ENCODE data around the gene GPHA2. TPM values are rescaled to one million over a fixed set of nuclear protein-coding genes. Genes with fewer than 3 reads are reported as not detected.

The GPHA2 gene
- total and polyA plus RNA-seq, 2 experiments from 2014 or later: not detected

DNA sequence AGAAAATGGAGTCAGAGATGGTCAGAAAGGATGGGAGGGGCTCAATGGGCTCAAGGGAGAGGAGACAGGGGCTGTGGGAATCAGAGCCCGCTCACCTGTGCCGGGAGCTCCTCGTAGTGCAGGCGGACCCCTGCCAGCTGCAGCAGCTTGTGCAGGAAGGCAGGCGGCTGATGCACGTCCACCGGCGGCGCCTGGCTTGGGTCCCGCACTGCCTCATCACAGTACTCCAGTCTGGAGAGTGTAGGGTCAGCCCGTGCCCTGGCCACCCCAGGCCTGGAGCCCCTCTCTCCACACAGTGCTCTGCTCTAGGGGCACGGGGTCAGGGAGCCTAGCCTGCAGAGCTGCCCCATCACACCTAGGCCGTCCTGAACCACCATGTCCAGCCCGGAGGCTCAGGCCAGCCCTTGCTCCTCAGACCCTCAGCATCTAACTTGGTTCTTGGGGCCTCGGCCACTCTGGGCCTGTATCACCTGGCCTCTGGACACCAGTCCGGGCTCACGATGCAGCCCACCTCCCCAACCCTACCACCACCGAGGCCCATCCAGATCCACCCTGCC, 22.4 kb downstream of the GPHA2 start:
- H3K4me2 ChIP-seq: no peak overlapping the region
- H3K27me3 ChIP-seq: no peaks in the 10 kb centered on the region
- TF ChIP-seq, protein P1, sequence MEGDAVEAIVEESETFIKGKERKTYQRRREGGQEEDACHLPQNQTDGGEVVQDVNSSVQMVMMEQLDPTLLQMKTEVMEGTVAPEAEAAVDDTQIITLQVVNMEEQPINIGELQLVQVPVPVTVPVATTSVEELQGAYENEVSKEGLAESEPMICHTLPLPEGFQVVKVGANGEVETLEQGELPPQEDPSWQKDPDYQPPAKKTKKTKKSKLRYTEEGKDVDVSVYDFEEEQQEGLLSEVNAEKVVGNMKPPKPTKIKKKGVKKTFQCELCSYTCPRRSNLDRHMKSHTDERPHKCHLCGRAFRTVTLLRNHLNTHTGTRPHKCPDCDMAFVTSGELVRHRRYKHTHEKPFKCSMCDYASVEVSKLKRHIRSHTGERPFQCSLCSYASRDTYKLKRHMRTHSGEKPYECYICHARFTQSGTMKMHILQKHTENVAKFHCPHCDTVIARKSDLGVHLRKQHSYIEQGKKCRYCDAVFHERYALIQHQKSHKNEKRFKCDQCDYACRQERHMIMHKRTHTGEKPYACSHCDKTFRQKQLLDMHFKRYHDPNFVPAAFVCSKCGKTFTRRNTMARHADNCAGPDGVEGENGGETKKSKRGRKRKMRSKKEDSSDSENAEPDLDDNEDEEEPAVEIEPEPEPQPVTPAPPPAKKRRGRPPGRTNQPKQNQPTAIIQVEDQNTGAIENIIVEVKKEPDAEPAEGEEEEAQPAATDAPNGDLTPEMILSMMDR (IDR thresholded peaks at IDR 0.05; ENCODE audit: poor library complexity): no peak
- no peak for TF ChIP-seq EZH2phosphoT487 (IDR thresholded peaks at IDR 0.05; ENCODE audit: low read depth, severe bottlenecking, unreplicated experiment)
- no peak for TF ChIP-seq EZH2 (IDR thresholded peaks at IDR 0.05; ENCODE audit: borderline replicate concordance)
- peaks cover 21% of the 10 kb centered on the region for H3K79me2 ChIP-seq
- no peak overlapping the region for H3K4me3 ChIP-seq
- no peak overlapping the region for H2AFZ ChIP-seq
- H3K36me3 ChIP-seq (replicated peaks; ENCODE audit: insufficient read depth, low read depth): no peaks in the 10 kb centered on the region
- 92% methylated on average over 18 of the region's 18 CpGs for WGBS (ENCODE audit: low lambda C conversion rate, missing lambda C conversion rate)
- no peaks in the 10 kb centered on the region for H3K9me3 ChIP-seq (ENCODE audit: low read depth)
- peaks cover 10% of the 10 kb centered on the region for H3K4me1 ChIP-seq (ENCODE audit: insufficient read depth)
- H3K27ac ChIP-seq: no peak overlapping the region
- no peak for DNase-seq (ENCODE audit: low spot score)
- no peaks in the 10 kb centered on the region for H4K20me1 ChIP-seq (ENCODE audit: insufficient read depth, poor library complexity, severe bottlenecking)
- no peaks in the 10 kb centered on the region for H3K9me2 ChIP-seq (replicated peaks; ENCODE audit: insufficient read depth)

DNA sequence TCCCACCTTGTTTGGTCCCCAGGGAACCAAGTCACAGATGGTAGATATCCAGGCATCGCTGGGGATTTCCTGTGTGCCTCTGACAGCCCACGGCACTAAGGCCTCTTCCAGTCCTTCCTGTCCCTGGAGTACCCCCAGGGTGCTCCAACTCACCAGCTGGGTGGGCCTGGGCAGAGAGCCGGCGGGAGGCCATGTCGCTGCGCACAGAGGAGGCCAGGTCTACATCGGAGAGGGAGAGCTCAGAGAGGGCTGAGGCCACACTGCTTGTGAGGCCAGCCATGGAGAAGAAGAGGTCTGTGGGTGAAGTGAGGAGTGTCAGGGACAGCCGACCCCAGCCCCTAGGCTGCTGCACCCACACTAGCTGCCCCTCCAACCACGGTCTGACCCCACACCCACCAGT, 24.0 kb downstream of the GPHA2 start:
- WGBS (ENCODE audit: low lambda C conversion rate, missing lambda C conversion rate): 96% methylated on average over 9 of the region's 9 CpGs
- Histone ChIP-seq H3K27ac (no peak overlapping the region), H3K79me2 (peaks cover 20% of the 10 kb centered on the region), H3K4me3 (no peak overlapping the region), H3K4me1 (ENCODE audit: insufficient read depth) (peaks cover 7% of the 10 kb centered on the region), H2AFZ (no peak overlapping the region), H3K36me3 (replicated peaks; ENCODE audit: insufficient read depth, low read depth) (no peaks in the 10 kb centered on the region), H3K9me2 (replicated peaks; ENCODE audit: insufficient read depth) (no peaks in the 10 kb centered on the region), H3K27me3 (no peaks in the 10 kb centered on the region), H3K9me3 (ENCODE audit: low read depth) (no peaks in the 10 kb centered on the region), H3K4me2 (no peak overlapping the region), H4K20me1 (ENCODE audit: insufficient read depth, poor library complexity, severe bottlenecking) (no peaks in the 10 kb centered on the region)
- TF ChIP-seq EZH2 (IDR thresholded peaks at IDR 0.05; ENCODE audit: borderline replicate concordance) (no peak), EZH2phosphoT487 (IDR thresholded peaks at IDR 0.05; ENCODE audit: low read depth, severe bottlenecking, unreplicated experiment) (no peak)
- TF ChIP-seq, protein P1 (IDR thresholded peaks at IDR 0.05; ENCODE audit: poor library complexity): no peak
- DNase-seq (ENCODE audit: low spot score): no peak

DNA sequence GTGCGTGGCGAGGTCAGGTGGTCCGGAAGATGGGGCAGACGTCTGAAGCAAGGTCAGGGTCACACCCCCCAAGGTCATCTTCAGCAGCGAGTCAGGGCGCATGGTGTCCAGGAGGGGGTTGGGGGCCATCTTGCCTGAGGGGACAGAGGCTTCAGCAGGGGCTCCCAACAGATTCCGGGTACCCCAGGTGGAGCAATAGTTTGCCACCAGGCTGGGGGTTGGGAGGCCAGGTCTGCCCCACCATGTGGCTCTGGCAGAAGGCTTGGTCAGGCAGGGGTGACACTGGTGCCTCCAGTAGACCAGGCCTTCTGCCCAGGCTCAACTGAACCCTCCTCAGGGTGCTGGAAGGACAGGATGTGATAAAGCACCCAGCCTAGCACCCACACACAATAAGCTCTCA, 24.6 kb downstream of the GPHA2 start:
- no peak for DNase-seq (ENCODE audit: low spot score)
- peaks cover 6% of the 10 kb centered on the region for H3K4me1 ChIP-seq (ENCODE audit: insufficient read depth)
- no peak overlapping the region for H2AFZ ChIP-seq
- WGBS (ENCODE audit: low lambda C conversion rate, missing lambda C conversion rate): 95% methylated on average over 7 of the region's 7 CpGs
- H3K4me3 ChIP-seq: no peak overlapping the region
- TF ChIP-seq EZH2 (IDR thresholded peaks at IDR 0.05; ENCODE audit: borderline replicate concordance) (no peak), EZH2phosphoT487 (IDR thresholded peaks at IDR 0.05; ENCODE audit: low read depth, severe bottlenecking, unreplicated experiment) (no peak)
- TF ChIP-seq, protein P1 (IDR thresholded peaks at IDR 0.05; ENCODE audit: poor library complexity): no peak
- peaks cover 14% of the 10 kb centered on the region for H3K79me2 ChIP-seq
- no peak overlapping the region for H3K27ac ChIP-seq
- H3K36me3 ChIP-seq (replicated peaks; ENCODE audit: insufficient read depth, low read depth): no peaks in the 10 kb centered on the region
- H3K9me3 ChIP-seq (ENCODE audit: low read depth): no peaks in the 10 kb centered on the region
- no peak overlapping the region for H3K4me2 ChIP-seq
- no peaks in the 10 kb centered on the region for H3K9me2 ChIP-seq (replicated peaks; ENCODE audit: insufficient read depth)
- no peaks in the 10 kb centered on the region for H4K20me1 ChIP-seq (ENCODE audit: insufficient read depth, poor library complexity, severe bottlenecking)
- H3K27me3 ChIP-seq: no peaks in the 10 kb centered on the region

Measured in hepatocyte (in vitro differentiated cells).